Measurements from ENCODE around the gene COL4A3.

Gene COL4A3

GRCh38 chr2:227360351-227360750, 195.9 kb downstream of the COL4A3 start:
- H2BK5ac ChIP-seq (ENCODE audit: low read depth, low read length, poor library complexity, severe bottlenecking): no peak overlapping the region
- H3K14ac ChIP-seq (ENCODE audit: low read length in 2 of 2): no peak overlapping the region
- no peak overlapping the region for H3K23ac ChIP-seq (ENCODE audit: low read length in 2 of 2)
- H2BK12ac ChIP-seq (ENCODE audit: low read length in 2 of 2): no peak overlapping the region
- H3K9ac ChIP-seq (ENCODE audit: low read length): no peak overlapping the region
- no peak overlapping the region for H3K27ac ChIP-seq (ENCODE audit: low read length, poor library complexity, severe bottlenecking)
- H2AK5ac ChIP-seq (ENCODE audit: low read length, severe bottlenecking): no peak overlapping the region
- H2AFZ ChIP-seq (ENCODE audit: low read depth, low read length): no peak overlapping the region
- H3K4me3 ChIP-seq (ENCODE audit: insufficient read depth in 1 of 2, low read depth in 1 of 2, low read length in 2 of 2): no peak overlapping the region
- WGBS: 87% methylated on average over 3 of the region's 5 CpGs
- no peak overlapping the region for H3K4ac ChIP-seq (ENCODE audit: low read depth in 1 of 2, low read length in 2 of 2)
- no peak overlapping the region for H3K18ac ChIP-seq (ENCODE audit: low read depth in 1 of 2, low read length in 2 of 2)
- no peak overlapping the region for H2BK15ac ChIP-seq (ENCODE audit: low read depth, poor library complexity, severe bottlenecking)
- DNase-seq: no peak
- H4K8ac ChIP-seq (ENCODE audit: low read length): no peak overlapping the region
- no peak overlapping the region for H3K4me2 ChIP-seq (ENCODE audit: low read length, poor library complexity, severe bottlenecking)
- no peaks in the 10 kb centered on the region for H3K27me3 ChIP-seq (ENCODE audit: control insufficient read depth in 1 of 2, insufficient read depth in 1 of 2, low read length in 2 of 2)
- H2BK120ac ChIP-seq (ENCODE audit: low read depth, low read length): no peak overlapping the region
- no peak overlapping the region for H4K91ac ChIP-seq (ENCODE audit: low read length)
- H3K9me3 ChIP-seq (ENCODE audit: control insufficient read depth, low read length): no peaks in the 10 kb centered on the region
- peaks cover 11 to 62% of the 10 kb centered on the region in 2 experiments for H3K36me3 ChIP-seq (ENCODE audit: control insufficient read depth in 1 of 2, insufficient read depth in 2 of 2, low read depth in 1 of 2, low read length in 2 of 2)
- no peaks in the 10 kb centered on the region for H3K79me1 ChIP-seq (replicated peaks; ENCODE audit: low read length, poor library complexity, severe bottlenecking)
- no peaks in the 10 kb centered on the region for H3K4me1 ChIP-seq (ENCODE audit: control insufficient read depth, insufficient read depth, low read depth, low read length)

- no peak overlapping the region for H2AFZ ChIP-seq (ENCODE audit: low read depth, low read length)
- H2BK120ac ChIP-seq (ENCODE audit: low read depth, low read length): no peak overlapping the region
- H3K27ac ChIP-seq (ENCODE audit: low read length, poor library complexity, severe bottlenecking): no peak overlapping the region
- H2BK5ac ChIP-seq (ENCODE audit: low read depth, low read length, poor library complexity, severe bottlenecking): no peak overlapping the region
- no peak overlapping the region for H3K23ac ChIP-seq (ENCODE audit: low read length in 2 of 2)
- H3K9me3 ChIP-seq (ENCODE audit: control insufficient read depth, low read length): no peaks in the 10 kb centered on the region
- no peak for DNase-seq
- H3K4me1 ChIP-seq (ENCODE audit: control insufficient read depth, insufficient read depth, low read depth, low read length): no peaks in the 10 kb centered on the region
- no peaks in the 10 kb centered on the region for H3K27me3 ChIP-seq (ENCODE audit: control insufficient read depth in 1 of 2, insufficient read depth in 1 of 2, low read length in 2 of 2)
- H3K36me3 ChIP-seq (ENCODE audit: control insufficient read depth in 1 of 2, insufficient read depth in 2 of 2, low read depth in 1 of 2, low read length in 2 of 2): peaks cover 2 to 30% of the 10 kb centered on the region in 2 experiments
- no peak overlapping the region for H3K4me2 ChIP-seq (ENCODE audit: low read length, poor library complexity, severe bottlenecking)
- no peak overlapping the region for H2BK15ac ChIP-seq (ENCODE audit: low read depth, poor library complexity, severe bottlenecking)
- H3K9ac ChIP-seq (ENCODE audit: low read length): no peak overlapping the region
- H3K4ac ChIP-seq (ENCODE audit: low read depth in 1 of 2, low read length in 2 of 2): no peak overlapping the region
- H3K14ac ChIP-seq (ENCODE audit: low read length in 2 of 2): no peak overlapping the region
- H3K4me3 ChIP-seq (ENCODE audit: insufficient read depth in 1 of 2, low read depth in 1 of 2, low read length in 2 of 2): no peak overlapping the region
- H4K91ac ChIP-seq (ENCODE audit: low read length): no peak overlapping the region
- no peak overlapping the region for H4K8ac ChIP-seq (ENCODE audit: low read length)
- H2AK5ac ChIP-seq (ENCODE audit: low read length, severe bottlenecking): no peak overlapping the region
- H3K79me1 ChIP-seq (replicated peaks; ENCODE audit: low read length, poor library complexity, severe bottlenecking): no peaks in the 10 kb centered on the region
- WGBS: 100% methylated on average over 6 of the region's 6 CpGs
- H3K18ac ChIP-seq (ENCODE audit: low read depth in 1 of 2, low read length in 2 of 2): no peak overlapping the region
- no peak overlapping the region for H2BK12ac ChIP-seq (ENCODE audit: low read length in 2 of 2)
Observed at GRCh38 chr2:227363756-227364155, 199.3 kb downstream of the COL4A3 start.

Data from mesenchymal stem cell (in vitro differentiated cells and primary cell).